HepG2 (cell line): Measurements from ENCODE around the gene TNIP1. TPM values are rescaled to one million over a fixed set of nuclear protein-coding genes. Genes with fewer than 3 reads are reported as not detected.

Source experiments
- ATAC-seq: fragments of 200-7000 bp; cut with Tn5 transposase; 3 replicates; pipeline ENCODE4 v1.9.1; 2020; ENCODE audit warnings: mild to moderate bottlenecking, moderate library complexity
- BruUV-seq: library from RNA; stranded (reverse); fragments of 400-500 nt; replicated peaks from 2 replicates; lab custom pipeline; 2021; lab: Mats Ljungman, UMichigan
- CTCF ChIA-PET: fragments of 300-600 bp; formaldehyde crosslinking; extraction: SDS; loops from one replicate; lab custom pipeline; 2021; ENCODE audit warnings: low total read pairs, inconsistent platforms, low intra/inter-chr PET ratio; lab: Yijun Ruan, JAX
- POLR2A ChIA-PET: fragments of 350-600 bp; sonication (Branson Sonifier 250); formaldehyde crosslinking; loops from one replicate; lab custom pipeline; 2020; ENCODE audit warnings: antibody characterized with exemption, inconsistent platforms; lab: Yijun Ruan, JAX
- DNase-seq: peaks from one replicate; pipeline ENCODE4 v3.0.0-alpha.2; 2015; ENCODE audit warnings: low spot score
- FAIRE-seq: peaks from 3 replicates; lab custom pipeline; 2011; peaks lifted over from hg19 to GRCh38; lab: Jason Lieb, UNC
- H2AFZ ChIP-seq: one replicate; pipeline ENCODE4 v1.6.1; 2011; ENCODE audit warnings: low read length, inconsistent platforms
- H3K27ac ChIP-seq: fragments of 300-600 bp; 3 replicates; pipeline ENCODE4 v1.8.0; 2011; ENCODE audit warnings: mixed run types, mild to moderate bottlenecking, mixed read lengths, low read length, inconsistent platforms; ENCODE audit not compliant: insufficient read depth; ENCODE audit errors: extremely low read length
- H3K27me3 ChIP-seq, 2 experiments: fragments of 200-600 bp in 1 of 2; 2 replicates in 1 of 2; 3 replicates in 1 of 2; pipeline versions ENCODE4 v1.6.0 to v1.8.0; 2011; ENCODE audit warnings: low read length in 2 of 2, mild to moderate bottlenecking in 2 of 2, moderate library complexity in 2 of 2, inconsistent platforms in 1 of 2; ENCODE audit not compliant: insufficient read depth in 2 of 2, control insufficient read depth in 1 of 2
- H3K36me3 ChIP-seq, 2 experiments: fragments of 200-600 bp in 1 of 2; replicated peaks in 1 of 2; 2 replicates in 1 of 2; 3 replicates in 1 of 2; pipeline versions ENCODE4 v1.5.1 to v1.8.0; 2011; ENCODE audit warnings: low read length in 2 of 2, inconsistent platforms in 1 of 2; ENCODE audit not compliant: insufficient read depth in 2 of 2, control insufficient read depth in 1 of 2
- H3K4me1 ChIP-seq: 2 replicates; pipeline ENCODE4 v1.5.1; 2012; ENCODE audit warnings: low read length, inconsistent platforms; ENCODE audit not compliant: insufficient read depth
- H3K4me2 ChIP-seq: 2 replicates; pipeline ENCODE4 v1.6.0; 2011; ENCODE audit warnings: low read depth, low read length, inconsistent platforms
- H3K4me3 ChIP-seq, 3 experiments: fragments of 200-600 bp in 1 of 3; sonication (generic), shearing (Covaris generic) in 1 of 3; replicated peaks in 1 of 3; 2 replicates each; pipeline ENCODE4 v1.5.1; 2011 to 2016; ENCODE audit warnings: low read length in 3 of 3, inconsistent platforms in 2 of 3, low read depth in 2 of 3, mild to moderate bottlenecking in 2 of 3, control low read depth in 1 of 3, mixed read lengths in 1 of 3; ENCODE audit not compliant: insufficient read depth in 1 of 3
- H3K79me2 ChIP-seq: one replicate; pipeline ENCODE4 v1.6.1; 2011; ENCODE audit warnings: low read length, inconsistent platforms; ENCODE audit not compliant: insufficient read depth
- H3K9ac ChIP-seq: 2 replicates; pipeline ENCODE4 v1.6.0; 2011; ENCODE audit warnings: mild to moderate bottlenecking, low read depth, low read length, inconsistent platforms; ENCODE audit not compliant: insufficient read depth
- H3K9me3 ChIP-seq: 2 replicates; pipeline ENCODE4 v1.5.1; 2012; ENCODE audit warnings: mild to moderate bottlenecking, low read length
- H4K20me1 ChIP-seq: 2 replicates; pipeline ENCODE4 v1.6.0; 2011; ENCODE audit warnings: inconsistent platforms, mild to moderate bottlenecking, low read length, moderate library complexity; ENCODE audit not compliant: insufficient read depth
- ATF6 ChIP-seq: sonication (generic); formaldehyde crosslinking; conservative IDR thresholded peaks from 2 replicates; pipeline ENCODE4 v1.4.0; 2020; ENCODE audit warnings: missing genetic modification reagents
- JUNB ChIP-seq: sonication (generic); formaldehyde crosslinking; IDR thresholded peaks from 2 replicates; pipeline ENCODE4 v1.8.0; 2022; ENCODE audit warnings: missing genetic modification reagents, mild to moderate bottlenecking, borderline replicate concordance
- POLR2G ChIP-seq: fragments of 200-400 bp; formaldehyde crosslinking; IDR thresholded peaks from 2 replicates; pipeline ENCODE4 v1.6.1; 2018; ENCODE audit warnings: mild to moderate bottlenecking, low read depth, low read length, moderate library complexity
- RORA ChIP-seq: sonication (generic); formaldehyde crosslinking; IDR thresholded peaks from 2 replicates; pipeline ENCODE4 v1.5.0; 2020; ENCODE audit warnings: mild to moderate bottlenecking, missing genetic modification reagents, moderate library complexity
- THAP11 ChIP-seq: IDR thresholded peaks from 2 replicates; pipeline ENCODE4 v1.6.1; 2016; ENCODE audit warnings: missing biosample characterization, missing genetic modification reagents
- ZNF12 ChIP-seq: sonication (generic); formaldehyde crosslinking; IDR thresholded peaks from 2 replicates; pipeline ENCODE4 v1.5.0; 2020; ENCODE audit warnings: missing genetic modification reagents
- ZNF501 ChIP-seq: sonication (generic); formaldehyde crosslinking; IDR thresholded peaks from 2 replicates; pipeline ENCODE4 v1.5.1; 2020; ENCODE audit warnings: mild to moderate bottlenecking, moderate library complexity, missing genetic modification reagents
- ZNF510 ChIP-seq: sonication (generic); formaldehyde crosslinking; IDR thresholded peaks from 2 replicates; pipeline ENCODE4 v1.4.0; 2020; ENCODE audit warnings: low read depth, mild to moderate bottlenecking, missing genetic modification reagents
- ZNF512 ChIP-seq: sonication (generic); formaldehyde crosslinking; IDR thresholded peaks from 2 replicates; pipeline ENCODE4 v1.4.0; 2020; ENCODE audit warnings: mild to moderate bottlenecking, missing genetic modification reagents
- ZNF761 ChIP-seq: sonication (generic); formaldehyde crosslinking; conservative IDR thresholded peaks from 2 replicates; pipeline ENCODE4 v1.4.0; 2020; ENCODE audit warnings: mild to moderate bottlenecking, missing genetic modification reagents
- WGBS: methylation state at CpG from one replicate; pipeline ENCODE4 v1.1.6; 2017; ENCODE audit warnings: low lambda C conversion rate; 5-methylcytosine and 5-hydroxymethylcytosine counted together
- in situ Hi-C: cut with HindIII; loops from 2 replicates; pipeline ENCODE4 v1.10.0; 2017; ENCODE audit warnings: low pct_unique_long_range_greater_than_20kb; ENCODE audit not compliant: extremely low pct_ligation_motif_present
- intact Hi-C: fragments of 100-400 bp; cut with micrococcal nuclease; formaldehyde crosslinking; loops from one replicate; pipeline ENCODE4 v1.10.0; 2022; ENCODE audit not compliant: unreplicated experiment
- polyA plus RNA-seq, 8 experiments: library from polyadenylated mRNA; depleted of rRNA in 3 of 8; stranded (reverse) in 7 of 8; unstranded in 1 of 8; fragments of >200 nt; fragmentation: Illumina TruSeq in 4 of 8; extraction: Trizol in 4 of 8; gene quantifications; 2 replicates each; pipeline versions ENCODE4 v1.2.1 to v1.2.3, GENCODE V29; 2011 to 2016; ENCODE audit warnings: low read depth in 4 of 8, missing spikeins in 1 of 8, mixed read lengths in 1 of 8; ENCODE audit not compliant: insufficient read depth in 1 of 8
- total RNA-seq, 5 experiments: library from RNA; depleted of rRNA; stranded (reverse); fragments of >200 nt; fragmentation: Illumina TruSeq; extraction: Trizol; gene quantifications; 2 replicates each; pipeline ENCODE4 v1.2.3, GENCODE V29; 2016; ENCODE audit warnings: low read depth in 1 of 5
- TF ChIP-seq, protein P1 (sequence below): sonication (generic); formaldehyde crosslinking; IDR thresholded peaks from 2 replicates; pipeline ENCODE4 v1.4.0; 2020; ENCODE audit warnings: mild to moderate bottlenecking, missing genetic modification reagents
- TF ChIP-seq, protein P2 (sequence below): sonication (generic); formaldehyde crosslinking; IDR thresholded peaks from 2 replicates; pipeline ENCODE4 v1.4.0; 2020; ENCODE audit warnings: missing genetic modification reagents; ENCODE audit errors: not compliant biosample characterization
- TF ChIP-seq, protein P3 (sequence below): IDR thresholded peaks from 2 replicates; pipeline ENCODE4 v1.6.1; 2018; ENCODE audit warnings: missing genetic modification reagents
- TF ChIP-seq, protein P4 (sequence below): sonication (generic); formaldehyde crosslinking; conservative IDR thresholded peaks from 2 replicates; pipeline ENCODE4 v1.4.0; 2020; ENCODE audit warnings: missing genetic modification reagents

The TNIP1 gene
- total and polyA plus RNA-seq, 2 of the 13 experiments (the other 11 are each of a cell fraction or from before 2014, with no cell fraction given) = 26.2 to 45.9 TPM

- H3K9me3 ChIP-seq = no peaks in the 10 kb centered on the region
- no peaks in the 10 kb centered on the region for H4K20me1 ChIP-seq
- no peak overlapping the region for H3K4me2 ChIP-seq
- intact Hi-C loops = no loop called here
- DNase-seq (no peak), ATAC-seq (no peak), FAIRE-seq (no peak)
- ChIA-PET POLR2A (no interaction called here), CTCF (no interaction called here)
- peaks cover 0 to 3% of the 10 kb centered on the region in 2 experiments; a peak in 3 of 5 replicates for H3K27me3 ChIP-seq
- 63% methylated on average over 2 of the region's 2 CpGs for WGBS
- no peak overlapping the region for H3K4me3 ChIP-seq
- H3K4me1 ChIP-seq = peaks cover 30% of the 10 kb centered on the region
- BruUV-seq = no TSS peak
- H3K79me2 ChIP-seq = no peaks in the 10 kb centered on the region
- in situ Hi-C loops = no loop called here
- H3K9ac ChIP-seq = no peak overlapping the region
- H2AFZ ChIP-seq = no peak overlapping the region
- no peaks in the 10 kb centered on the region for H3K36me3 ChIP-seq
- H3K27ac ChIP-seq = no peak overlapping the region
- TF ChIP-seq ATF6 (no peak), JUNB (CRISPR knock-in tag) (no peak), ZNF12 (no peak), RORA (CRISPR knock-in tag) (no peak), ZNF512 (CRISPR knock-in tag) (no peak), POLR2G (no peak), ZNF510 (CRISPR knock-in tag) (no peak), ZNF501 (CRISPR knock-in tag) (no peak), ZNF761 (CRISPR knock-in tag) (no peak), THAP11 (CRISPR knock-in tag) (no peak)
- TF ChIP-seq, protein P1, sequence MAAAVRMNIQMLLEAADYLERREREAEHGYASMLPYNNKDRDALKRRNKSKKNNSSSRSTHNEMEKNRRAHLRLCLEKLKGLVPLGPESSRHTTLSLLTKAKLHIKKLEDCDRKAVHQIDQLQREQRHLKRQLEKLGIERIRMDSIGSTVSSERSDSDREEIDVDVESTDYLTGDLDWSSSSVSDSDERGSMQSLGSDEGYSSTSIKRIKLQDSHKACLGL (CRISPR knock-in tag) = no peak
- TF ChIP-seq, protein P2, sequence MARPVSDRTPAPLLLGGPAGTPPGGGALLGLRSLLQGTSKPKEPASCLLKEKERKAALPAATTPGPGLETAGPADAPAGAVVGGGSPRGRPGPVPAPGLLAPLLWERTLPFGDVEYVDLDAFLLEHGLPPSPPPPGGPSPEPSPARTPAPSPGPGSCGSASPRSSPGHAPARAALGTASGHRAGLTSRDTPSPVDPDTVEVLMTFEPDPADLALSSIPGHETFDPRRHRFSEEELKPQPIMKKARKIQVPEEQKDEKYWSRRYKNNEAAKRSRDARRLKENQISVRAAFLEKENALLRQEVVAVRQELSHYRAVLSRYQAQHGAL (CRISPR knock-in tag) = no peak
- TF ChIP-seq, protein P3, sequence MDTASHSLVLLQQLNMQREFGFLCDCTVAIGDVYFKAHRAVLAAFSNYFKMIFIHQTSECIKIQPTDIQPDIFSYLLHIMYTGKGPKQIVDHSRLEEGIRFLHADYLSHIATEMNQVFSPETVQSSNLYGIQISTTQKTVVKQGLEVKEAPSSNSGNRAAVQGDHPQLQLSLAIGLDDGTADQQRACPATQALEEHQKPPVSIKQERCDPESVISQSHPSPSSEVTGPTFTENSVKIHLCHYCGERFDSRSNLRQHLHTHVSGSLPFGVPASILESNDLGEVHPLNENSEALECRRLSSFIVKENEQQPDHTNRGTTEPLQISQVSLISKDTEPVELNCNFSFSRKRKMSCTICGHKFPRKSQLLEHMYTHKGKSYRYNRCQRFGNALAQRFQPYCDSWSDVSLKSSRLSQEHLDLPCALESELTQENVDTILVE (CRISPR knock-in tag) = no peak
- TF ChIP-seq, protein P4, sequence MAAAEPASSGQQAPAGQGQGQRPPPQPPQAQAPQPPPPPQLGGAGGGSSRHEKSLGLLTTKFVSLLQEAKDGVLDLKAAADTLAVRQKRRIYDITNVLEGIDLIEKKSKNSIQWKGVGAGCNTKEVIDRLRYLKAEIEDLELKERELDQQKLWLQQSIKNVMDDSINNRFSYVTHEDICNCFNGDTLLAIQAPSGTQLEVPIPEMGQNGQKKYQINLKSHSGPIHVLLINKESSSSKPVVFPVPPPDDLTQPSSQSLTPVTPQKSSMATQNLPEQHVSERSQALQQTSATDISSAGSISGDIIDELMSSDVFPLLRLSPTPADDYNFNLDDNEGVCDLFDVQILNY = no peak
Observed at GRCh38 chr5:150993422-150993821, 87.4 kb downstream of the TNIP1 start.
